HCT116 (cell line): Measurements from ENCODE around the gene THUMPD3. TPM values are rescaled to one million over a fixed set of nuclear protein-coding genes. Genes with fewer than 3 reads are reported as not detected.

Source experiments
- ATAC-seq: fragments of 200-7000 bp; cut with Tn5 transposase; 2 replicates; pipeline ENCODE4 v1.9.1; 2020; ENCODE audit warnings: mild to moderate bottlenecking, moderate library complexity
- BruUV-seq: library from RNA; stranded (reverse); fragments of 400-500 nt; replicated peaks from 2 replicates; lab custom pipeline; 2021; lab: Mats Ljungman, UMichigan
- CTCF ChIA-PET: fragments of 300-600 bp; sonication (Branson Sonifier 250); formaldehyde crosslinking; loops from one replicate; lab custom pipeline; 2021; ENCODE audit warnings: antibody characterized with exemption; lab: Charles Lee
- POLR2A ChIA-PET: fragments of 300-600, 350-600 bp; sonication (Branson Sonifier 250); formaldehyde crosslinking; loops from one replicate; lab custom pipeline; 2021; ENCODE audit warnings: antibody characterized with exemption; lab: Charles Lee
- RAD21 ChIA-PET, 2 experiments: fragments of 300-600 bp; sonication (Branson Sonifier 250); formaldehyde crosslinking; loops; one replicate each; lab custom pipeline; 2023; ENCODE audit warnings: low total read pairs in 2 of 2; ENCODE audit not compliant: uncharacterized antibody in 2 of 2, unreplicated experiment in 2 of 2, low non-redundant PET in 1 of 2; lab: Charles Lee
- DNase-seq: peaks from one replicate; pipeline ENCODE4 v3.0.0-alpha.2; 2010; ENCODE audit warnings: low read depth, low spot score
- H2AFZ ChIP-seq: fragments of 200-600 bp; shearing (Covaris generic), sonication (generic); 2 replicates; pipeline ENCODE4 v1.6.1; 2017; ENCODE audit warnings: low read depth, mixed run types, mixed read lengths, antibody characterized with exemption, low read length; ENCODE audit not compliant: poor library complexity, severe bottlenecking
- H3K27ac ChIP-seq: 2 replicates; pipeline ENCODE4 v1.5.1; 2012; ENCODE audit warnings: low read depth, low read length
- H3K27me3 ChIP-seq: fragments of 200-600 bp; sonication (generic); 2 replicates; pipeline ENCODE4 v1.6.1; 2016; ENCODE audit warnings: mixed run types, low read length, mixed read lengths; ENCODE audit not compliant: insufficient read depth
- H3K36me3 ChIP-seq, 2 experiments: fragments of 200-500 bp in 1 of 2; fragments of 200-600 bp in 1 of 2; sonication (Bioruptor generic) in 1 of 2; sonication (generic) in 1 of 2; 2 replicates each; pipeline versions ENCODE4 v1.5.1 to v1.6.1; 2014 to 2016; ENCODE audit warnings: low read length in 2 of 2, inconsistent platforms in 1 of 2, mixed read lengths in 1 of 2, mixed run types in 1 of 2; ENCODE audit not compliant: insufficient read depth in 2 of 2, control insufficient read depth in 1 of 2
- H3K4me1 ChIP-seq, 2 experiments: fragments of 200-600 bp in 1 of 2; sonication (generic) in 1 of 2; 2 replicates each; pipeline versions ENCODE4 v1.5.1 to v1.6.1; 2012 to 2017; ENCODE audit warnings: low read length in 2 of 2, inconsistent platforms in 1 of 2, mild to moderate bottlenecking in 1 of 2, mixed read lengths in 1 of 2, mixed run types in 1 of 2, moderate library complexity in 1 of 2; ENCODE audit not compliant: insufficient read depth in 2 of 2, control insufficient read depth in 1 of 2
- H3K4me2 ChIP-seq: fragments of 200-600 bp; sonication (generic); 2 replicates; pipeline ENCODE4 v1.6.1; 2017; ENCODE audit warnings: mixed run types, low read length, mixed read lengths
- H3K4me3 ChIP-seq, 2 experiments: fragments of 200-600 bp in 1 of 2; sonication (generic) in 1 of 2; replicated peaks in 1 of 2; 2 replicates each; pipeline ENCODE4 v1.5.1; 2011 to 2016; ENCODE audit warnings: low read length in 2 of 2, control low read depth in 1 of 2, low read depth in 1 of 2, mild to moderate bottlenecking in 1 of 2, mixed read lengths in 1 of 2, mixed run types in 1 of 2
- H3K79me2 ChIP-seq: fragments of 200-600 bp; sonication (generic); 2 replicates; pipeline ENCODE4 v1.6.1; 2017; ENCODE audit warnings: mild to moderate bottlenecking, mixed run types, low read length, moderate library complexity, mixed read lengths; ENCODE audit not compliant: insufficient read depth
- H3K9ac ChIP-seq: fragments of 200-600 bp; sonication (generic); 2 replicates; pipeline ENCODE4 v1.6.1; 2016; ENCODE audit warnings: low read length, mixed read lengths
- H3K9me2 ChIP-seq: fragments of 200-600 bp; sonication (generic), shearing (Covaris generic); 2 replicates; pipeline ENCODE4 v1.6.1; 2017; ENCODE audit warnings: mixed run types, mild to moderate bottlenecking, moderate library complexity; ENCODE audit not compliant: insufficient read depth
- H3K9me3 ChIP-seq, 2 experiments: fragments of 200-500 bp in 1 of 2; fragments of 200-600 bp in 1 of 2; sonication (Bioruptor generic) in 1 of 2; sonication (generic) in 1 of 2; 2 replicates each; pipeline ENCODE4 v1.6.1; 2014 to 2017; ENCODE audit warnings: low read length in 2 of 2, mixed read lengths in 2 of 2, inconsistent platforms in 1 of 2, low read depth in 1 of 2, mild to moderate bottlenecking in 1 of 2, mixed run types in 1 of 2, moderate library complexity in 1 of 2; ENCODE audit not compliant: control insufficient read depth in 1 of 2, insufficient read depth in 1 of 2
- H4K20me1 ChIP-seq: fragments of 200-600 bp; sonication (generic), shearing (Covaris generic); 2 replicates; pipeline ENCODE4 v1.6.1; 2017; ENCODE audit warnings: mixed run types, mild to moderate bottlenecking, moderate library complexity; ENCODE audit not compliant: insufficient read depth
- ATF3 ChIP-seq: IDR thresholded peaks from 2 replicates; pipeline ENCODE4 v1.6.1; 2012
- CBX3 ChIP-seq: IDR thresholded peaks from 2 replicates; pipeline ENCODE4 v1.6.1; 2012; ENCODE audit warnings: low read depth
- CTCF ChIP-seq, 3 experiments: fragments of 200-600 bp in 1 of 3; sonication (generic) in 1 of 3; IDR thresholded peaks in 2 of 3; conservative IDR thresholded peaks in 1 of 3; 2 replicates each; pipeline ENCODE4 v1.5.1; 2012 to 2017; ENCODE audit warnings: low read depth in 2 of 3, low read length in 2 of 3, antibody characterized with exemption in 1 of 3, borderline replicate concordance in 1 of 3, control low read depth in 1 of 3, mild to moderate bottlenecking in 1 of 3, mixed read lengths in 1 of 3, mixed run types in 1 of 3, moderate library complexity in 1 of 3; ENCODE audit not compliant: insufficient read depth in 1 of 3
- EGR1 ChIP-seq: IDR thresholded peaks from 2 replicates; pipeline ENCODE4 v1.6.1; 2012; ENCODE audit warnings: low read depth
- FOSL1 ChIP-seq: IDR thresholded peaks from 2 replicates; pipeline ENCODE4 v1.6.1; 2012; ENCODE audit warnings: low read depth
- JUND ChIP-seq: IDR thresholded peaks from 2 replicates; pipeline ENCODE4 v1.6.1; 2012
- RAD21 ChIP-seq: IDR thresholded peaks from 2 replicates; pipeline ENCODE4 v1.6.1; 2012; ENCODE audit warnings: low read depth, mild to moderate bottlenecking
- SP1 ChIP-seq: IDR thresholded peaks from 2 replicates; pipeline ENCODE4 v1.6.1; 2012; ENCODE audit warnings: low read depth
- TCF7L2 ChIP-seq: IDR thresholded peaks from 2 replicates; pipeline ENCODE4 v1.7.0; 2011; ENCODE audit warnings: borderline replicate concordance, inconsistent platforms; ENCODE audit not compliant: insufficient read depth, insufficient read length; ENCODE audit errors: extremely low read depth
- intact Hi-C: fragments of 100-400 bp; cut with micrococcal nuclease; formaldehyde crosslinking; loops from 2 replicates; pipeline ENCODE4 v1.10.0; 2022
- total RNA-seq: library from RNA; stranded (reverse); gene quantifications from one replicate; pipeline ENCODE4 v1.2.1, GENCODE V29; 2021; ENCODE audit not compliant: unreplicated experiment

THUMPD3 gene
- total RNA-seq, 1 experiment from 2014 or later = 79.5 TPM

- intact Hi-C loops = no loop called here
- no peaks in the 10 kb centered on the region for H3K9me2 ChIP-seq
- DNase-seq = no peak
- no peaks in the 10 kb centered on the region for H3K27me3 ChIP-seq
- no peak overlapping the region for H3K4me2 ChIP-seq
- no peak for ATAC-seq
- ChIA-PET CTCF (interaction anchor here (1.4 kb wide), 1 partner anchor 88 kb away, joined by 3 read pairs; no protein-coding TSS in a partner anchor), POLR2A (interaction anchor here (2.3 kb wide), 1 partner anchor 19 kb away, joined by 8 read pairs; no protein-coding TSS in a partner anchor), RAD21 (no interaction called here)
- H3K36me3 ChIP-seq = no peaks in the 10 kb centered on the region; a peak in 1 of 4 replicates
- H4K20me1 ChIP-seq = peaks cover 52% of the 10 kb centered on the region
- peaks cover 20 to 21% of the 10 kb centered on the region in 2 experiments for H3K4me1 ChIP-seq
- H3K4me3 ChIP-seq = no peak overlapping the region
- no peaks in the 10 kb centered on the region for H3K9me3 ChIP-seq
- no TSS peak for BruUV-seq
- H3K79me2 ChIP-seq = peaks cover 100% of the 10 kb centered on the region
- TF ChIP-seq TCF7L2 (no peak), CTCF (IDR thresholded peaks at IDR 0.05 in 2 of 3, conservative IDR thresholded peaks at IDR 0.05 in 1 of 3; ENCODE audit: borderline replicate concordance in 1 of 3, insufficient read depth in 1 of 3, low read depth in 2 of 3, low read length in 2 of 3) (no peak), CBX3 (no peak), FOSL1 (peak; percentile 23; the same call in 1 of the 2 replicates), RAD21 (no peak), SP1 (0 out of 2 replicates have a peak, but pooled peaks have one; percentile 19), ATF3 (no peak), JUND (no peak), EGR1 (no peak)
- H3K9ac ChIP-seq = no peak overlapping the region
- no peak overlapping the region for H2AFZ ChIP-seq
- no peak overlapping the region for H3K27ac ChIP-seq
Measured at GRCh38 chr3:9415485-9416138, 52.8 kb downstream of the THUMPD3 start.
